Stimulated activated CD8-positive, alpha-beta memory T cell treated with anti-CD3 and anti-CD28 coated beads, Interleukin-15, amount 100 ng/mL, for 1 hour (primary cell): ENCODE measurements around the gene ZKSCAN2.

Experiments
- DNase-seq: peaks from one replicate; pipeline ENCODE4 v3.0.0-alpha.2; 2020; ENCODE audit warnings: low read depth

Gene ZKSCAN2

GRCh38 chr16:25223964-25224363 is 33.7 kb downstream of the ZKSCAN2 start:
- DNase-seq = no peak

GRCh38 chr16:25222959-25223358 is 34.7 kb downstream of the ZKSCAN2 start:
- DNase-seq = no peak

DNA sequence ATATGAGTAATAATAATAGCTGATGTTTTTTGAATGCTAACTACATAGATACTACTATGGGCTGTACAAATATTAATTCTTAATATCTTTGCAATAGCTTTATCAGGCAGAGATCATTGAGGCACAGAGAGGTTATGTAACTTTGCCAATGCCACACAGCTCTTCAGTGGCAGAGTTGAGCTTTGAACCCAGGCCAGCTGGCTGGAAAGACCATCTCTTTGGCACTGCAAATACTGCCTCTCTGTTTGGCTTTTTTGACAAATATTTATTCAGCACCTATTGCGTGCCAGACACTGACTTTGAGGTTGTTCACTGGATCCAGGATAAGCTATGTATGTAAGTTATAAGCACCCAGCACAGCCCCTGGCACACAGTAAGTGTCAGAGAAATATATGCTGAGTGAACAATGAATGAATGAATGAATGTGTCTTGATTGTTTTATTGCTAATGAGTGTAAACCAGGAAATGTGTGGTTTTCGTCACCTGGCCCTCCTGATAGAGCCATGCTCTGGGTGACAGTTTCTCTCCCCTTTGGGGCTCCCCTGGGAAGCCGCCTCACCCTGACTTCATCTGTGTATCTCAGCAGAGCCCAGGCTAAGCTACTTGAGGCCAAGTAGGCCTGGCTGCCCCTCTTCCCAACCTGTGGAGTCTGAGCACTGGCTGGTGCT is 38.4 kb downstream of the ZKSCAN2 start:
- no peak for DNase-seq

- no peak for DNase-seq
These were observed 39.7 kb downstream of the ZKSCAN2 start for GRCh38 chr16:25217921-25218320.

GRCh38 chr16:25217112-25217511 is 40.5 kb downstream of the ZKSCAN2 start:
- no peak for DNase-seq

DNA sequence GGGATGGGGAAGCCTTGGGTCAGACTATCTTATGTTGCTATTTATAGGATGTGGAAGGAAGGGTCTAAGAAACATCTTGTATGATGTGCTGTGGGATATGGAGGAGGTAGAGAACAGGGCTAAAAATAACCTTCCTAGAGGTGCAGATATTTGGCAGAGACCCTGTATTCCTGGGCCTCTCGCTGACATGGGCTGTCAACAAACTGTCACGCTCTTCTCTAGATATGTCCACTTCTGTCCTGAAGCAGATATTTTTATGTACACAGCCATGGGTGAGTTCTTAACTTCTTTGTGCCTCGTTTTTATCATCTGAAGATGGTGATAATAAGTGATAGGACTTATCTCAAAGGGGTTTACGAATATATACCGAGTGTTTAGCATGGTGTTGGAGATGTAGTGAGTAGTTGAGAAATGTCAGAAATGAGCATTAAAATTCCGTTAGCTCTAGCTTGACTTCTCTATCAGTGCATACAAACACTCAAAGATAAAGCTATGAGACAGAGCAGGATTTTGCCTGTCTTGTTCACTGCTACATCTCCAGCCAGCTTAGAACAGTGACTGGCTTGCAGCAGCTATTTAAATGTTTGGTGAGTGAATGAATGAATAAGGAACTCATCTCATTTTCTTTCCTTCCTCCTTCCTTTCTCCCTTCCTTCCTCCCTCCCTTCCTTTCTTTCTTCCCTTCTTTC is 43.8 kb downstream of the ZKSCAN2 start:
- no peak for DNase-seq

DNA sequence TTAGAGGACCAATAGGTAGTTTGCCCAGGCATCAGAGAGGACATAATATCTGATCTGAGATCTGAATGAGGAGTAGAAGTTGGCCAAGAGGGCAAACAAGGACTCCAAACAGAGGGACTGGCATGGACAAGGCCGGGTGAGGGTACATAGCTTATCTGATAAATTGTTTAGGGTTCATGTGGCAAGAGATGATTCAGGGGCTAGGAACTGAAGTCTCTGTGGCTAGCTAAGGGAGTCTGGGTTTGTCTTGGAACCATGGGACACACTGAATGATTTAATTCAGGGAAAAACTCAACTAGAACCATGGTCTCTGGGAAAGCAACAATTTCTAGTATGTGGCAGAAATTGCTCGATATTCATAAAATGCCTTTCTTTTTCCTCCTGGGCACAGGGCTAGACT is 45.0 kb downstream of the ZKSCAN2 start:
- DNase-seq = no peak

- DNase-seq = no peak
These were observed 46.9 kb downstream of the ZKSCAN2 start for GRCh38 chr16:25210758-25211157.

DNA sequence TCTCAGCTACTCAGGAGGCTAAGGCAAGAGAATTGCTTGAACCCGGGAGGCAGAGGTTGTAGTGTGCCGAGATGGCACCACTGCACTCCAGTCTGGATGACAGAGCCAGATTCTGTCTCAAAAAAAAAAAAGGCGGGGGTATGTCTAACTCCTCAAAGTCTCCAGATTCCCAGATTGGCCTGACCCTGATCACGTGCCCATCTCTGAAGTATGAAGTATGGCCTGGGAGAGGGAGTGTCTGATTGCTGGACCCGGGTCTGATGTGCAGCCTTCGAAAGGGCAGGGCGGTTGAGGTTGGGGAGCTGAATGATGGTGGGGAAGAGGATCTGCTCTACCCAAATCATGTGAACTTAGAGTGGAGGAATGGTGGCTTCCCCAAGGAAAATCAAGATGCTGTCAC is 58.2 kb downstream of the ZKSCAN2 start:
- DNase-seq = no peak

DNA sequence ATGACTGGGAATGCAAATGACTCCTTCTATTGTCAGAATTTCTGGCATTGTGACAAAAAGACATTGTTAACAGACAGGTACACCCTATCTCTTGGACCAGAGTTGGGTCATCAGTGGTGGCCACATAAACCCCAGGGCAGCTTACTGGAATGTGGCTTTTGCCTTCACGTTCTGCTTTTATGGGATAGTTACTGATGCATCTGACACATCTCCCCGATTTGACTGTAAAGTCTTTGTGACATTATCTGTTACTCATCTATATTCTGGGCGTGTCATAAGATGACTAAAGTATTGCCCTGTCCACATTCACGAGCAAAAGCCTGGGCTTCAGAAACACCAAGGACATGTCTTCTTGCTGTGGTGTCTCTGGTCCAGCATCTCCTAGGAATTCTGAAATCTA is 59.6 kb downstream of the ZKSCAN2 start:
- DNase-seq = no peak

DNA sequence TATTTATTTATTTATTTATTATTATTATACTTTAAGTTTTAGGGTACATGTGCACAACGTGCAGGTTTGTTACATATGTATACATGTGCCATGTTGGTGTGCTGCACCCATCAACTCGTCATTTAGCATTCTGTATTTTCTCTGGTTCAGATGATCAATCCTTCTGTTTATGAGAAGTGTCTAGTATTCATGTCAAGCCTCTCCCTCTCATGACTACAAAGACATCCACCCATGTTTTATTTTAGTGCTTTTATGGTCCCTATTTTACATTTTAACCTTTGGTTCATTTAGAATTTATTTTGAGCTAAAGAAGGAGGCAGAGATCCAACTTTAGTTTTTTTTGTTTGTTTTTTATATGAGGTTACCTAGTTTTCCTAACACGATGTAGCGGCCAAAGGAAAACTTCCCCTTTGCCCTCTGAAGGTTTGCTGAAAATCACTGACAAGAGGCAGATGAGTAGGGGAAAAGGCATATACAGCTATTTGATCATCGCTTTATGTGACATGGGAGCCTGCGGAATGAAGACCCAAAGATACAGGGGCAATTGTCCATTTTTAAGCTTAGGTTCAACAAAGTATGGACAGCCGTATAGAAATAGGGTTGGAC is 63.3 kb downstream of the ZKSCAN2 start:
- no peak for DNase-seq

DNA sequence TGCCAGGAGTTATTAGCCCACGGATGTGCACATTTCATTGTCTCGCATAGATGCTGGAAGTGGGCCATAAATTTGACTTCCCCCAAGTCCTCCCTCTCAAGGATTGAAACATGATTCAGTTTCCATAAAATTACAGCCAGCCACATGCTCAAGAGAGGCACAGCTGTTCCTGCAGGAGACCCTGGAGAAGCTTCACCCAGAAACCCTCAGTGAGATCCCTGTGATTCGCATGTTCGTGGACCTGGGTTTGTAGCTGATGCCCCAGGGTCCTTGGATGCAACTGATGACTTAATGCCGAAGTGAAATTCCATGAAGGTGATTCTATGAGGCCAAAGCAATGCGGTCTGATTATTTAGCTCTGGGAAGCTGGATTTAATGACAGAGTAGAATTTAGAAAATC is 65.5 kb downstream of the ZKSCAN2 start:
- DNase-seq = no peak

- DNase-seq = no peak
These were observed 68.3 kb downstream of the ZKSCAN2 start for GRCh38 chr16:25189305-25189704.

- DNase-seq = no peak
These were observed 70.2 kb downstream of the ZKSCAN2 start for GRCh38 chr16:25187491-25187795.
